GM18511 (cell line): ENCODE results near the gene PHC2.

Experiments
- ATAC-seq: cut with Tn5 transposase; IDR thresholded peaks from one replicate; pipeline ENCODE4 v1.9.1; 2021; ENCODE audit warnings: mild to moderate bottlenecking, moderate library complexity; ENCODE audit not compliant: unreplicated experiment

PHC2 gene

GRCh38 chr1:33455539-33456501 lies 24.9 kb upstream of the PHC2 start:
- ATAC-seq, result peak; percentile 68

GRCh38 chr1:33454646-33455282 lies 23.9 kb upstream of the PHC2 start:
- no peak for ATAC-seq

- no peak for ATAC-seq
Observed at GRCh38 chr1:33446590-33446989, 15.7 kb upstream of the PHC2 start.

GRCh38 chr1:33445108-33445507 lies 14.2 kb upstream of the PHC2 start:
- ATAC-seq, result no peak

- no peak for ATAC-seq
Observed at GRCh38 chr1:33443705-33444180, 12.8 kb upstream of the PHC2 start.

- no peak for ATAC-seq
Observed at GRCh38 chr1:33443080-33443704, 12.3 kb upstream of the PHC2 start.

GRCh38 chr1:33442141-33442540 lies 11.2 kb upstream of the PHC2 start:
- no peak for ATAC-seq

- no peak for ATAC-seq
Observed at GRCh38 chr1:33441088-33441745, 10.3 kb upstream of the PHC2 start.

- ATAC-seq, result no peak
Observed at GRCh38 chr1:33439662-33440061, 8.8 kb upstream of the PHC2 start.

GRCh38 chr1:33438364-33439160 lies 7.7 kb upstream of the PHC2 start:
- no peak for ATAC-seq

GRCh38 chr1:33436557-33437285 lies 5.8 kb upstream of the PHC2 start:
- no peak for ATAC-seq

- no peak for ATAC-seq
Observed at GRCh38 chr1:33435096-33435820, 4.4 kb upstream of the PHC2 start.

GRCh38 chr1:33434363-33434750 lies 3.5 kb upstream of the PHC2 start:
- no peak for ATAC-seq

- no peak for ATAC-seq
Observed at GRCh38 chr1:33433509-33434362, 2.8 kb upstream of the PHC2 start.

GRCh38 chr1:33429856-33430691 lies 821 bp downstream of the PHC2 start:
- ATAC-seq, result no peak

GRCh38 chr1:33429332-33429731 lies 1.6 kb downstream of the PHC2 start:
- ATAC-seq, result no peak

GRCh38 chr1:33428661-33429060 lies 2.2 kb downstream of the PHC2 start:
- ATAC-seq, result no peak
